ENCODE results near the gene AIDA.
A peak's percentile ranks its signal among the peaks of the same experiment; 100 is the strongest.
"Not testable (repeated sequence)": the region's sequence is repeated elsewhere in the genome, so short reads cannot be mapped to it uniquely, and the experiment has no call there.

Gene AIDA, protein sequence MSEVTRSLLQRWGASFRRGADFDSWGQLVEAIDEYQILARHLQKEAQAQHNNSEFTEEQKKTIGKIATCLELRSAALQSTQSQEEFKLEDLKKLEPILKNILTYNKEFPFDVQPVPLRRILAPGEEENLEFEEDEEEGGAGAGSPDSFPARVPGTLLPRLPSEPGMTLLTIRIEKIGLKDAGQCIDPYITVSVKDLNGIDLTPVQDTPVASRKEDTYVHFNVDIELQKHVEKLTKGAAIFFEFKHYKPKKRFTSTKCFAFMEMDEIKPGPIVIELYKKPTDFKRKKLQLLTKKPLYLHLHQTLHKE

DNA sequence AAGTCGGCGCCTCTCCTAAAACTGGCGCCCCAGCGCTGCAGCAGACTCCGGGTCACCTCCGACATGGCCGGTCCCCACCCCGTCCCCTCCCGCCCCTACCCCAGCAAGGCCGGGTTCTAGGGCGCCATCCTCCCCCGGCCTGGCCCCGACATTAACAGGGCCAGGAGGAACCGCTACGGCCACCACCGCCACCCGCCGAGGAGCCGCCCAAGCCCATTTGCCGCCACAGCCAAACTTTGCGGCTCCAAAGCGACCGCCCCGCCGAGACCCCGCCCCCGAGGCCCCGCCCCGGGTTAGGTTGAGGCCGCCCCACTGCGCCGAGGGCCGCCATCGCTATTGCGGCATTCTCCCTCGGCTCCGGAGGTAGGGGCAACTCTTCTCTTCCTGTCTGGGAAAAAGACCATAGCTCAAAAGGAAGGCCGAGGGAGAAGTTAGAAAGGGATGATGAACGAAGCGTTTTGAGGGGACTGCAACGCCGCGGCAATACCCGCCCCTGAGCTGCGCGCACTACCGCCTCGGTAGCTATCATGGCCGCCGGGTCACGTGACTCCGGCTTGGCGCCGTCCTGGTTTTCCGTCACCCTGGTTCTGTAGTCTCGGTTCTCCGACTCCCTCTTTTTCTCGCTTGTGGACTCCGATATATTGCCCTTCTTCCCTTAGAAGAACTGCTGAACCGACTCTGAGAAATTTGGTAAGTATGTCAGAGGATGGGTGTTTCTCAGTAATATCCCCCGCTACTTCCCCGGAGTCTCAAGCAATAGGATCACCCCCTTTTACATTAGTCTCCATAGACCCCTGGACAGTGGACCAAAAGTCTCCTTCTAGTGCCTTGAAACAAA is at the start of gene AIDA, which contains the start of gene BROX:
Gene AIDA (minus strand): TSS at position 239 of the 838 bp plus-strand sequence. CDS start 174 bp downstream, at position 65.
Gene BROX (plus strand): TSS at position 312 of the 838 bp plus-strand sequence. CDS start 3,136 bp downstream, outside the sequence.
- DNase-seq (ENCODE audit: low read depth) = peak; percentile 61

DNA sequence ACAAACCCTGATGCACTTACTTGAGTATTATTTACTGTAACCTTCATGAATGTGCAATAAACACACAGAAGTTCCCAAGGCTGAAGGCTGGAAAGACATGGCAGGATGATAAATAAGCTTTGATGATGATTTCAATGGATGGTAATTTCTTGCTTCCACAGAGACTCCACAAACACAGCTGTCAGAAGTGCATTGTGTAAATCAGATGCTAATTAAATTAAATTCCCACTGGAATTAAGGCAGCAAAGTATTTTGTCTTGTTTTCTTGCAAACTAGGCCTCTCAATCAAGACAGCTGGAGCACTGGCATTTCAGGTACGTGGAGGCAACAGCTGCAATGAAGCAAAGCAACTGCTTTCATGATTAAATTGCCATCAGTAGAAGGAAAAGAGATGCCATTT is 48.8 kb upstream of the AIDA start:
- DNase-seq (ENCODE audit: low read depth) = no peak

DNA sequence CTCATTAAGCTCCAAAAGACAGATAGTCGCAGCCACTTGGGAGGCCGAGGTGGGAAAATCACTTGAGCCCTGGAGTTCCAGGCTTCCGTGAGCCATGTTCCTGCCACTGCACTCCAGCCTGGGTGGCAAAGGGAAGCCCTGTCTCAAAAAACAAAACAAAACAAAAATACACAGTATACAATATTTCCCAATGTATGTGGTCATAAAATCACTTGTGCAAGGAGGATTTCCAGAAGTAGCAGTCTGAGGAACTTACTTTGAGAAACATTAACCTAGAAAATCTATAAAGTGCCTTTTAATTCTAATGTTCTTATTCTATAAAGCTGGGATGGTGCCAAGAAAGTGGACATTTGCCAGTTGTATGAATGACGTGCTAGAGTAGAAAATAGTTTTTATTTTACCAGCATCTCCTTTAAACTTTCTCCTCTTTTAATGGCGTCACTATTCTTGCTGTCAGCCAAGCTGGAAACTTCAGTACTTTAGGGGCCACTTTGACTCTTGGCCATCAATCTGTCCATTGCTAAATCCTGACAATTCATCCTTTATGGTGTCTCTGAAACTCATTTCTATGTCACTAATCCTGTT is 47.3 kb upstream of the AIDA start:
- DNase-seq (ENCODE audit: low read depth) = no peak

DNA sequence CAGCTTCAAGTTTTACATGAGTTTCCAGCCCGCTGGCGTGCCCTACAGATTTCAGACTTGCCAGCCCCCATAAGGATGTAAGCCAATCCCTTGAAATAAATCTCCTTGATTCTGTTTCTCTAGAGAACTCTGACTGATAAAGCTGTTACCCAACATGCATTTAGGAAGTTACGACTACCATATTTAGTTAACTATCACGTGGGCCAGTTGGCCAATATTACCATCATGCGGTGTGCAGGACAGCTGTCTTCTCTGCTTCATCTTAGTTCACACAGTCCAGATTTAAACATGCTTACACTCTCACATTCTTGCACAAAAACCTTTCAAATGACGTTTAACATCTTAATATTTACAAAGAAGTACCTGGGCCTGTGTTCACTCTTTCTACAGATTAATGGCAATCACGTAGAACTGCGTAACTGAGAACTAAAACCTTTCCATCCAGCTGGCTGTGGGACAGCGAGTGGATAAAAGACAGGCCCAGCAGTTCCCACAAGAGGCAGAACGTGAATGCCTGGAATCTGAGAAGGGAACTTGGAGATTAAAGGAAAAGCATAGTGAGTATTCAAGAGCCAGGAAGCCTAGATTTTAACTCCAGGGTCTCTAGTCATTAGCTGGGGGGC is 45.5 kb upstream of the AIDA start:
- no peak for DNase-seq (ENCODE audit: low read depth)

DNA sequence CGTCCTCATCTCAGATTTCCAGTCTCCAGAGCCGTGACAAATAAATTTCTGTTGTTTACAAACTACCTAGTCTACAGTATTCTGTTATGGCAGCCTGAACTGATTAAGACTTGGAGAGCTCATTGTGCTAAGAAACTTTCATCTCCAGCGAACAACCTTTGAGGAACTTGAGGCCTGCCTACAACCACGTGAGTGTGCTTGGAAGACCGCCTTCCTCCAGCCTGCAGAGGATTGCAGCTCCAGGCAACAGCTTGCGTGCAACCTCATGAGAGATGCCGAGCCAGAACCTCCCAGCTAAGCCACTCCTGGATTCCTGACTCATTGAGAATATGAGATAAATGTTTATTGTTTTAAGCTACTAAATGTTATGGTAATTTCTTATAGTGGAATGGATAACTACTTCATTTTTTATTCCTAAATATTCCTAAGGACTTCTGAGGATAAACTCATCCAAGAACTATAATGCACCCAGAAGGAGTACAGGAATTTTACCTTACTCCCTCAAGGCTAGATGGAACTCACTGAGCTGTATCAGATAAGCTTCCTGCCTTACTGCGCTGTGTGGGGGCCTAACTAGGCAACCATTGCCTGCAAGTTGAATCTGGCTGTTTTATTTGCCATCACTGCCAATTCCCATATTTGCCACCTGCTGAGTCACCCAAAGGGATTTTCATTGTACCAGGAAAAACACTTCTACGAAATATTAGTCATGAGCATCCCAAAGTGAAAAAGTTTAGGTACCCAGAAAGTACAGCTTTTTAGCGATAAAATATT is 42.3 kb upstream of the AIDA start:
- DNase-seq (ENCODE audit: low read depth) = peak; percentile 97

GRCh38 chr1:222751255-222751654 is 39.0 kb upstream of the AIDA start:
- no peak for DNase-seq (ENCODE audit: low read depth)

GRCh38 chr1:222750651-222751050 is 38.4 kb upstream of the AIDA start:
- no peak for DNase-seq (ENCODE audit: low read depth)

DNA sequence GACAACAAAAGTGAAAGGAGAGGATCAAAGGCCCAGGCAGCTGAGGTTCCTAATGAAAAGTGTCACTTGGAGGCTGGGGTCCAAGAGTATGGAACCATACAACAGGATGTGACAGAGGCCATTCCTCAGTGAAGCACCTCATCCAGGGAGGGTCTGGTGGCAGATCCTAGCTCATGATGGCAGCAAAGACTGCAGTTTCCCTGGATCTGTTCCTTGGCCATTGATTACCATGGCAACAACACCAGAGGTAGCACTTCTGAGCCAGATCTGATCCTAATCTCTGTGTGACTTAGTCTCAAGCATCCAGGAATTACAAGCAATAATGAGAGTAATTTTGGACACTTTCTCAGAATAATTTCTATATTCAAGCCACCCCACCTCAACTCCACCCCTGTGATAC is 37.6 kb upstream of the AIDA start:
- DNase-seq (ENCODE audit: low read depth) = no peak

DNA sequence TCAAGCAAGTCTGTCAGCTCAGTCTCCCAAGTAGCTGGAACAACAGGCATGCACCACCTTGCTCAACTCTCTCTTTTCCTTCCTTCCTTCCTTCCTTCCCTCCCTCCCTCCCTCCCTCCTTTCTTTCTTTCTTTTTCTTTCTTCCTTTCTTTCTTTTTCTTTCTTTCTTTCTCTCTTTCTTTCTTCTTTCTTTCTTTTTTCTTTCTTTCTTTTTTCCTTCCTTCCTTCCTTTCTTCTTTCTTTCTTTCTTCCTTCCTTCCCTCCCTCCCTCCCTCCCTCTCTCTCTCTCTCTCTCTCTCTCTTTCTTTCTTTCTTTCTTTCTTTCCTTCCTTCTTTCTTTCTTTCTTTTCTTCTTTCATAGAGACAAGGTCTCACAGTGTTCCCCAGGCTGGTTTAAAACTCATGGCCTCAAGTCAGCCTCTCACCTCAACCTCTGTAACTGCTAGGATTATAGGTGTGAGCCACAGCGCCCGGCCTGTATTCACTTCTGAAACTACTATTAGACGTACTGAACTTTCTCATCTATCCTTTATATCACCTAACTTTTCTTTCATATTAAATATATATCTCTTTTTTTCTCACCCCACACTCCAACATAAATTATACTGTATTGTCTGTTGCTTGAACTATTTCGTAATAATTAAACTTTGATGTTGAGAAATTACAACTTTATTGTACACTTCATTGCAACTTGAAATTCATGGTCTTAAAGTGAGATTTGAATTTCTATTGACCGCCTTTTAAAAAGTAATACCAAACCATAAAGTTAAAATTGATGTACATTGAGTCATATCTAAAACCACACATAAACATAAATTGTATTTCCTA is 29.6 kb upstream of the AIDA start:
- DNase-seq (ENCODE audit: low read depth) = not testable (repeated sequence)

- no peak for DNase-seq (ENCODE audit: low read depth)
Observed at GRCh38 chr1:222739929-222740328, 27.6 kb upstream of the AIDA start.

DNA sequence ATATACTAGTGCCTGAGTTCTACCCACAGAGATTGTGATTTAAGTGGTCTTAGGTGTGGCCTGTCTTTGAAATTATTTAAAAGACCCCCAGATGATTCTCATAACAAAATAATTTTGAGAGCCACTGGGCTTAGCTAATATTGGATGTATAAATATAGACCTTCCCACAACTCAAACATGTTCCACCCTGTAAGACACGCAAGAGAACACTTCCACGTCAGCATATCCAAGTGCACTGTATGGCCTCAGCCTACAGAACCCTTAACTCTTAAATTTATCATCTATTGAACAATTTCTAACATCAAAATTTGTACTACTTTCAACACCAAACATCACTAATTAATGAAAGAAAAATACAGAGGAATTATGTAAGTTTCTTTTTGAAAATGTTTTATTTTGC is 27.2 kb upstream of the AIDA start:
- DNase-seq (ENCODE audit: low read depth) = no peak

- no peak for DNase-seq (ENCODE audit: low read depth)
Observed at GRCh38 chr1:222736972-222737371, 24.7 kb upstream of the AIDA start, which contains the start of gene FAM177B. Gene FAM177B (plus strand): TSS chr1:222737202. CDS start chr1:222746546, 9,344 bp downstream.

- DNase-seq (ENCODE audit: low read depth) = no peak
Observed at GRCh38 chr1:222736470-222736869, 24.2 kb upstream of the AIDA start.

DNA sequence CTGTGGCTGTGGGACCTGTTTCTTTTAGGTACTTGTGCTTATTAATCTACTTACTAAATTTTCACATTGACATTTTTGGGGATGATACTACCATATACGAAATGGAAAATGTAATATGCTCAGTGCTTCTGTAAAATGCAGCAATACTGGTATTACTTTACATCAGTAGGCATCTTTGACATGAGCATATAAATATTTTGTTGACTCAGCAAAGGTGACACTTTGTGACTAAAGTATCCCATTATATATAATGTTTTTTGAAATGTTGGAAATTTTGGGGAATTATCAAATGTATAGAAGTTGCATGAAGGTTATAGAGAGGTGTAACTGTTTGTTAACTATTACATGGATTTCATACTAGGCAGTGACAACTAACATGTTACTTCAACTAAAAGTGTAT is 22.4 kb upstream of the AIDA start:
- DNase-seq (ENCODE audit: low read depth) = no peak

DNA sequence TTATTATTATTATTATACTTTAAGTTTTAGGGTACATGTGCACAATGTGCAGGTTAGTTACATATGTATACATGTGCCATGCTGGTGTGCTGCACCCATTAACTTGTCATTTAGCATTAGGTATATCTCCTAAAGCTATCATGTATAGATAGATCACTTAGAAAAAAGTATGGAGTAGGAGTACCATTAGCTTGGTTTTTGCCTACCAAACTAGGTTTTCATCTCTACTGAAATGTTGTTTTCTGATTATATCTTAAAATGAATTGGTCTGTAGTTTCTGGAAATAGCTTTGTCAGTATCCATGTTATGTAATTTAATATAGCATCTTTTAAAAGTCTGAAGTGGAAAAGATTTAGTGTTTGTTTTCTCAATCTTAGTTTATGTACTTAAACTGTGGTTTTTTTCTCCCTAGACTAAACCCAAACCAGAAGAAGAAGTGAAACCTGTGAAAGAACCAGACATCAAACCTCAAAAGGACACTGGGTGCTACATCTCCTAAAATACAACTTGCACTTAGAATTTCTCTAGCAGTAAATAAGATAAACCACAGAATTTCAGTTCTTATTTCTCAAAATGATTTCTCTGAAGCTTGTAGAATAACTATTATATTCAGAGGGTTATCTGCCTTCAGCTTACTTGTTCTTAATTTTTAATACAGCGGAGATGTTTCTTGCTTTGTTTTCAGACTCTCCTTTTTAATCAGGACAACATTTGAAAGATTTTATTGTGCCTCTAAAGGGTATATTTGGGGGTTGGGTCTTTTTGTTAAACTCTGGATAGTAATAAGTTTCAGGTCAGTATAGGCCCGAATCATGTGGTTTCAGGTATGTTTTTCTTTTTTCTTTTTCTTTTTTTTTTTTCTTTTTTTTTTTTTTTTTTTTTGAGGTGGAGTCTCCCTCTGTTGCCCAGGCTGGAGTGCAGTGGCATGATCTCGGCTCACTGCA is 20.2 kb upstream of the AIDA start:
- DNase-seq (ENCODE audit: low read depth) = no peak

- DNase-seq (ENCODE audit: low read depth) = no peak
Observed at GRCh38 chr1:222730866-222731265, 18.6 kb upstream of the AIDA start.

GRCh38 chr1:222728746-222729145 is 16.5 kb upstream of the AIDA start:
- no peak for DNase-seq (ENCODE audit: low read depth)

DNA sequence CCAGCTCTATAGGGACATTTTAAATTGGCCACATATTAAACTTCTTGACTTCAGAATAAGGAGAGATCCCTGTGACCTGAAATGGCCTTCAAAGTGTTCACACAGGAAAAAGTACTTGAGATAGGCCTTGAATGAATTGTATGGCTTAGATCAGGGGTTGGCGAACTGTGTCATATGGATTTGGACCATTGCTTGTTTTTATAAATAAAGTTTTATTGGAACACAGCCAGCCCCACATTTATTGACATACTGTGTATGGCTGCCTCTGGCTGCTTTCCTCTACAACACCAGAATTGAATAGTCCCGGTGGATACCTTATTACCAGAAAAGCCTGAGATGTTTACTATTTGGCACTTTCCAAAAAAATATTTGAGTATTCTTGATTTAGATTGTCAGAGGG is 4.1 kb upstream of the AIDA start:
- no peak for DNase-seq (ENCODE audit: low read depth)
